HG02970 (cell line): ENCODE data around the gene CC2D2A.
"Not testable (repeated sequence)": the region's sequence is repeated elsewhere in the genome, so short reads cannot be mapped to it uniquely, and the experiment has no call there.

Experiments
- ATAC-seq: cut with Tn5 transposase; IDR thresholded peaks from one replicate; pipeline ENCODE4 v1.9.1; 2021; ENCODE audit warnings: mild to moderate bottlenecking, moderate library complexity, moderate number of reproducible peaks; ENCODE audit not compliant: unreplicated experiment, low FRiP score

Gene CC2D2A

DNA sequence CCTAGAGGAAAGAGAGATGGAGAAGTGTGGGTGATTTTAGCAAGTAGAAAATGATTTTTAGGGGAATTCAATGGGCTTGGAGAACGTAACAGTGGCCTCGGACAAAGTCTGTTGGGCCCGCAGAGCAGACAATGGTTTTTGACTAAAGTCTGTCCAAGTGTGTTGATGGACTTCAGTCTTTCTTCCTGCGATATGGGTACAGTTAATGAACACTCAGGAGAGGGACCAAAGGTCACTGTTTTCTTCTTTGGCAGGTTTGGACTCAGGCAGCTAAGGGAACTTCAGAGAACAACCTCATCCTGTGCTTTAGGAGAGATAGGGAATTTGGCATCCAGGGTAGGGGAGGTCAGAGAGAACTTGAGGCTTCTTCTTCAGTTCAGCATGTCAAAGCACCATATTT lies 38.0 kb downstream of the CC2D2A start:
- no peak for ATAC-seq

- ATAC-seq: no peak
Measured at GRCh38 chr4:15510961-15511360, 41.3 kb downstream of the CC2D2A start.

- no peak for ATAC-seq
Measured at GRCh38 chr4:15513545-15513944, 43.9 kb downstream of the CC2D2A start.

DNA sequence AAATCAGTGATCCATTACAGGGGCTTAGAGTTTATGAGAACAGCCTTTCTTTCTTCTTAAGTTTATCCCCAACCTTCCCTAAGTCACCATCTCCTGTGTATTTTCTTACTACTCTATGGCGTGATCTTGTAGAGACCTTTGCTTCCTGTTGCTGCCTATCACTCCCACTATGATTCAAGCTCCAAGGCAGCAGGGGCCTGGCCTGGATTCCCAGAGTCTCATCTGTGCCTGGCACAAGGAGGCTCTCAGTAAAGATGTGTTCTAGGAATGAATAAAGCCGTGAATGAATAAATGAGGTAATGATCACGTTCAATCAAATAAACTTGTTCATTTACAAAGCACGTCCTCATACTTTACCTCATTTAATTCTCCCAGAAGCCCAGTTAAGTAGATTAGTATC lies 45.4 kb downstream of the CC2D2A start:
- no peak for ATAC-seq

DNA sequence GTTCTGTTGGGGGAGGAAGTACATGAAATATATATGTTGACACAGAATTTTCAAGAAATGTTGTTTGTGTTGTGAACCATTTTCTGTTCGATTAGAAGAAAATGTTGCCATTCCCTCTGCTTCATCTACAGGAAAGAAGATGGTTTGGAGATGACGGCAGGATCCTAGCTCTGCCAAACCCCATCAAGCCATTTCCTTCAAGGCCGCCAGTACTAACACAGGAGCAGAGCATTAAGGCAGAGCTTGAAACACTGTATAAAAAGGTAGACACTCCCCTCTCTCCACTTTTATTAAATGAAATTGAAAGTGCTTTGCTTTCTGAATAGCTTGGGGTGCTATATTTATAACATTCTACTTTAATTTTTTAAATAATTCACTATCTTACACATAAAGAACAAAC lies 46.8 kb downstream of the CC2D2A start:
- no peak for ATAC-seq

DNA sequence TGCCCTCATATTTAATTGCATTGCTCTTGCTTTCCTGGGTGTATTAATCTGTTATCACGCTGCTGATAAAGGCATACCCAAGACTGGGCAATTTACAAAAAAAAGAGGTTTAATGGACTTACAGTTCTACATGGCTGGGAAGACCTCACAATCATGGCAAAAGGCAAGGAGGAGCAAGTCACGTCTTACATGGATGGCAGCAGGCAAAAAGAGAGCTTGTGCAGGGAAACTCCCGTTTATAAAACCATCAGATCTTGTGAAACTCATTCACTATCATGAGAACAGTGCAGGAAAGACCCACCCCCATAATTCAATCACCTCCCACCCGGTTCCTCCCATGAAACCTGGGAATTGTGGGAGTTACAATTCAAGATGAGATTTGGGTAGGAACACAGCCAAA lies 48.0 kb downstream of the CC2D2A start:
- not testable (repeated sequence) for ATAC-seq

DNA sequence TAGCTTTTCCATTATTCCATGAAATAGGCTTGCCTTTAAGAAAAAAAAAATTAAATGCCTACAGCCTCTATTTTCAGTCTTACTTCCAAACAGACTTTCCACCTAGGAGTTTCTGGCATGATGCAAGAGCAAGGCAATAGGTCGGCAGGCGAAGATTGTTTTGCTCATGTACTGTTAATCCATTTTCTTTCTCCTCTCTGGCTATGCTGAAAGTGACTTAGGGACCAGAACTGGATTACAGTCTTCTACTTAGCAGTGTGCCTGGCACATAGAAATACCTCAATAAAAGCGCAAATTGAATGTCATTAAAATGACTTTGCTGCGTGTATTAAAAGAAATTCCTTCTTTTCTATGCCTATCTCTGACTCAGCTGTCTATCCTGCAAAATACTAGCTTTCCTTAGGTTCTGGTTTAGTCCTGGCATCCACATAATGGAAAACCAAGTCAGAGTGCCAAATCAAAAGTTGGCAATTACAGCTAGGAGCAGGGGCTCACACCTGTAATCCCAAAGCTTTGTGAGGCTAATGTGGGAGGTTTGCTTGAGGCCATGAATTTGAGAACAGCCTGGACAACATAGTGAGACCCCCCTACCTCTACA lies 51.9 kb downstream of the CC2D2A start:
- ATAC-seq: no peak

GRCh38 chr4:15525080-15525479 lies 55.4 kb downstream of the CC2D2A start:
- ATAC-seq: no peak

DNA sequence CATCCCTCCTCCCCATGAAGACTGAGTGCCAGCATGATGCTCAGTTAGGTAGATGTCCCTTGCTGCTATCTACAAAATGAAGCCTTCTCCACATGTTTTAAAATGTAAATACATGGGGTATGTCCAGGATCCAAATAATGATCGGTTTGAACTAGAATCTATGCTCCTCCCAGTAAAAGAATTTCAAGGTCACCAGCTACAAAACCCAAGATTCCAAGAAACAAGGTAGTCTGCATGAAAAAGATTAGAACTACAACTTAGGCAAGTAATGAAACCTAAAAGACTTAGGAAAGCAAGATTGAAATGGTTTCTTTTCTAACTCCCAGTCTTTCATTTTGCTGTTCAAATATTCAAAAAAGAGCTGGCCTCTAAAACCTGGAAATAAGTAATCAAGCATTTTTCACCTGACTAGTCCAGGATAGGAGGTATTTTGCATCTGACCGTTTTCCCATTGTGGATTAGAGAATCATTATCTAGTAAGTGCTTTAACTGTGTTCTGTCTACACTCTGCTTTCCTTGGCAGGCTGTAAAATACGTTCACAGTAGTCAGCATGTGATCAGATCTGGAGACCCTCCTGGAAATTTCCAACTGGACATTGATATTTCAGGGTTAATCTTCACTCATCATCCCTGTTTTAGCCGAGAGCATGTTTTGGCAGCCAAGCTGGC lies 57.4 kb downstream of the CC2D2A start:
- ATAC-seq: no peak

DNA sequence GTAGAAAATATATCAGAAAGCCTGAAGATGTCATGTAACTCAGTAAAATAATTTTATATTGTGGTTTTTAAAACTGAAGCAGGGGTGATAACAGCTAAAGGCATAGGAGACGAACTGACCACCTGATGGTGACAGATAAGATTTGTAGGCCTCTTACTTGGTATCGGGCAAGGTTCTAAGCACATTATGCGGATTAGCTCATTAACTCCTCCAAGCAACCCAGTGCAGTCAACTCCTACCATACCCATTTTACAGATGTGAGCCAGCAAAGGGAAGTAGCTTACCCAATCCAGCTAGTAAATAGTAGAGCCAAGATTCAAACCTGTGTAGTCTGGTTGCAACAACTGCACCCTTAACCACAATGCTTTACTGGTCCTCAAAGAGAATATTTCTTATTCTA lies 62.1 kb downstream of the CC2D2A start:
- ATAC-seq: no peak

DNA sequence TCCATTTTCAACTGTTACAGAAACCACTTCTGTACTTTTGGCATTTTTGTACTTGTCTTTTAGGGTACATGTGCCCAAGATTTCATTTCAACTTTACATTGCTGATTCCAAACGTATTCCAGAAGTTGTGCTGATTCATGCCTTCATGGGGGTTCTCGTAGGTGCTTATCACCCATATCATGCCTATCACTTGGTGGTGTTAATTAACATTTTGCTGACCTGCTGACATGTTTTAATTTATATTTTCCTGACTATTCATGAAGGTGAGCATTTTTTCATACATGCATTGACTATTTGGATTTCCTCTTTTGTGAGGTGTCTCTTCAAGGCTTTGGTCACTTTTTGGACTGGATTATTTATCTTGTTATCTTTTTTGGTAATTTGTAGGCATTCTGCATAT lies 64.1 kb downstream of the CC2D2A start:
- no peak for ATAC-seq

DNA sequence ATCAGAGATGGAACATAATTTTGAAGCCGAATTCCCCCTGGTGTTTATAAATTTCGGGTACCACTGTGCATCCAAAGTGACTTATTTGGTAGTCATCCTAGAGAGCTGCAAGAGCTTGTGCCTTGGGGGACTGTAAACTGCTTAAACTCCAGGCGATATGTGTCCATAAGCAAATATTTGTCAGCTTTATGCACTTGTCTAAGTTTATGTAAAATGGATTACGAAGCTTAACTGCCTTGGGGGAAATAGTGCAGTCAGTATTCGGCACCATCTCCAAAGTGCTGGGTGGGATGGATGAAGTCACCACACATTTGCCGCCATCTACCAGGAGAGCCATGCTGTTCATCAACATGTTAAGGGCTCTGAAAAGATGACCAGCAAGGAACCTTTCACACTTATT lies 65.9 kb downstream of the CC2D2A start:
- ATAC-seq: no peak

- ATAC-seq: no peak
Measured at GRCh38 chr4:15536552-15537499, 67.1 kb downstream of the CC2D2A start.

DNA sequence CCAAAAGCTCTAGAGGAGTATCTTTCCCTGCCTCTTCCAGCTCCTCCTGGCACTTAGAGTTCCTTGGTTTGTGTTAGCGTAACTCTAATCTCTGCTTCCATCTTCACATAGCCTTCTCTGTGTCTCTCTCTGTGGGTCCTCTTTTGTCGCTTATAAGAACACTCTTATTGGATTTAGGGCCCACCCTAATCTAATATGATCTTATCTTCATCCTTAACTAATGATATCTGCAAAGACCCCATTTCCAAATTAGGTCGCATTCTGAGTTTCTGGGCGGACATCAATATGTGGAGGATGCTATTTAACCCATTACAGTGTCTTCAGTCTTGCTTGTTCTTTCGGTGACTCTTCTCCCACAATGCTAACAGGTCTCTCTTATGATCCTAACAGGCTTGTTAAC lies 72.3 kb downstream of the CC2D2A start:
- ATAC-seq: no peak

DNA sequence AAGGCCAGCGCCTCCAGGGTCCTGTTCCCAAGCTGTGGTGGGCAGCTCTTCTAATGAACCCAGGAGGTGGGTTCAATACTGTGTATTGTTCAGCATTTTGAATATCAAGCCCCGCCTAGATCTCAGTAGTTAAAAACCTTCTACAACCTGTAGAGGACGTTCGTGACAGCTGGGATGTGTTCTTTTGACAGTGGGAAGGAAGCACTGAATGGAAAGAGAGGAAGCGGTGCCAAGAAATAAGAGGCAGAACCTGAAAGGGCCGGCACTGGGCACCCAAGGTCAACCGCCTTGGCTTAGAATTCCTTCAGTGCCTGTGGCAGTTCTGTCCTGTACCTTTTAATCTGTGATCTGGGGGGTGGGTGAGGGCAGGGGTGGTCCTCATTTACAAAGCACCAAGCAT lies 73.1 kb downstream of the CC2D2A start:
- ATAC-seq: no peak

GRCh38 chr4:15543537-15544247 lies 74.0 kb downstream of the CC2D2A start:
- no peak for ATAC-seq

- ATAC-seq: no peak
Measured at GRCh38 chr4:15544248-15544729, 74.6 kb downstream of the CC2D2A start.

DNA sequence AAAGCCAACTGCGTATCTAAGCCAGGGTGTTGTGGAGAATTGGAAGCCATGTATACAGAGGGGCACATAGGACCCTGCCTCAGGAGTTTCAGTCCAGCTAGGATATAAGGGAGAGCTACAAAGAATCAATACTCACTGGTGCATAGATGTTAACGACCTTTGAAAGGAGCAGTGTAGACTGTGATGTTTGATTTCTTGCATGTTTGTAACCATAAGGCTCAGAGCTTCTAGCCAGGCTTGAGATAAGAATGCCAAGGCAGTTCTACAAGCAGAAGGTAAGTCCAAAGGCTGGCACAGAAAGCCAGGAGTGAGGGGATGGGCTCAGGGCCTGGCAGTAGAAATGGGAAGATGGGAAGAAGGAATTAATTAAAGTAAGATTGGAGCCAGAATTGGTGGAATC lies 75.7 kb downstream of the CC2D2A start:
- no peak for ATAC-seq

- no peak for ATAC-seq
Measured at GRCh38 chr4:15547392-15547791, 77.7 kb downstream of the CC2D2A start.

- no peak for ATAC-seq
Measured at GRCh38 chr4:15550491-15550890, 80.8 kb downstream of the CC2D2A start.
